H1 (cell line): ENCODE measurements around the gene CACNA1D. TPM values are rescaled to one million over a fixed set of nuclear protein-coding genes. Genes with fewer than 3 reads are reported as not detected.

Experiments used
- polyA plus RNA-seq, 7 experiments: library from polyadenylated mRNA; depleted of rRNA in 3 of 7; stranded (reverse) in 5 of 7; unstranded in 2 of 7; fragments of >200 nt in 5 of 7; fragments of 200-250 nt in 2 of 7; gene quantifications; 1 replicate in 5 of 7; 2 replicates in 1 of 7; 4 replicates in 1 of 7; pipeline versions ENCODE4 v1.2.1 to v1.2.3, GENCODE V29; 2011 to 2013; ENCODE audit warnings: missing spikeins in 2 of 7, mixed read lengths in 2 of 7
- total RNA-seq: library from RNA; stranded (reverse); fragmentation: NEBNext Ultra II Directional; extraction: Animal tissue kit (Norgen Biotek cat#: 25700); gene quantifications from 2 replicates; pipeline ENCODE4 v1.2.1, GENCODE V29; 2021
- TF ChIP-seq, protein P1 (sequence below), 3 experiments: IDR thresholded peaks; 1 replicate in 2 of 3; 2 replicates in 1 of 3; pipeline versions ENCODE4 v1.5.1 to v1.6.1; 2011; ENCODE audit warnings: low read length in 3 of 3, mild to moderate bottlenecking in 3 of 3, inconsistent platforms in 2 of 3, low read depth in 1 of 3, moderate library complexity in 1 of 3; ENCODE audit not compliant: insufficient read depth in 1 of 3; ENCODE audit errors: control extremely low read depth in 1 of 3

CACNA1D gene
- total and polyA plus RNA-seq, 2 of the 8 experiments (the other 6 are each of a cell fraction or from before 2014, with no cell fraction given): 2.0 to 2.9 TPM

DNA sequence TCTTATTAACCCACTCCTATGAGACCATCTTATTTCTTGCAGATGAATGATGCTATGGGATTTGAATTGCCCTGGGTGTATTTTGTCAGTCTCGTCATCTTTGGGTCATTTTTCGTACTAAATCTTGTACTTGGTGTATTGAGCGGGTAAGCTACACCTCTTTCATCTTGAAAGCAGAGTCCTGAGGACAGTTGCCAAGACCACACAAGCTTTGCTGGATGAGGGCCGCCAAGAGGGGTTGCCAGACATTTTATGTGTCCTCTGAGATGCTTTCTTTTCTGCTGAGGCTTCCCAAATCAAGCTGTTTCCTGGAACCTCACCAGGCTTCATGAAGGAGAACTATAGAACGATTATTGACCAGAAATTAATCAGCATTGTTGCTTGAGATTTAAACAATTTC, 178.6 kb downstream of the CACNA1D start (continued):
- TF ChIP-seq, protein P1, sequence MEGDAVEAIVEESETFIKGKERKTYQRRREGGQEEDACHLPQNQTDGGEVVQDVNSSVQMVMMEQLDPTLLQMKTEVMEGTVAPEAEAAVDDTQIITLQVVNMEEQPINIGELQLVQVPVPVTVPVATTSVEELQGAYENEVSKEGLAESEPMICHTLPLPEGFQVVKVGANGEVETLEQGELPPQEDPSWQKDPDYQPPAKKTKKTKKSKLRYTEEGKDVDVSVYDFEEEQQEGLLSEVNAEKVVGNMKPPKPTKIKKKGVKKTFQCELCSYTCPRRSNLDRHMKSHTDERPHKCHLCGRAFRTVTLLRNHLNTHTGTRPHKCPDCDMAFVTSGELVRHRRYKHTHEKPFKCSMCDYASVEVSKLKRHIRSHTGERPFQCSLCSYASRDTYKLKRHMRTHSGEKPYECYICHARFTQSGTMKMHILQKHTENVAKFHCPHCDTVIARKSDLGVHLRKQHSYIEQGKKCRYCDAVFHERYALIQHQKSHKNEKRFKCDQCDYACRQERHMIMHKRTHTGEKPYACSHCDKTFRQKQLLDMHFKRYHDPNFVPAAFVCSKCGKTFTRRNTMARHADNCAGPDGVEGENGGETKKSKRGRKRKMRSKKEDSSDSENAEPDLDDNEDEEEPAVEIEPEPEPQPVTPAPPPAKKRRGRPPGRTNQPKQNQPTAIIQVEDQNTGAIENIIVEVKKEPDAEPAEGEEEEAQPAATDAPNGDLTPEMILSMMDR (IDR thresholded peaks at IDR 0.05; ENCODE audit: control extremely low read depth in 1 of 3, insufficient read depth in 1 of 3, low read depth in 1 of 3, low read length in 3 of 3): no peak
- TF ChIP-seq, all 59 proteins: peak for 0
